Measurements from ENCODE around the gene FBXL5.
A peak's percentile ranks its signal among the peaks of the same experiment; 100 is the strongest.

The FBXL5 gene

DNA sequence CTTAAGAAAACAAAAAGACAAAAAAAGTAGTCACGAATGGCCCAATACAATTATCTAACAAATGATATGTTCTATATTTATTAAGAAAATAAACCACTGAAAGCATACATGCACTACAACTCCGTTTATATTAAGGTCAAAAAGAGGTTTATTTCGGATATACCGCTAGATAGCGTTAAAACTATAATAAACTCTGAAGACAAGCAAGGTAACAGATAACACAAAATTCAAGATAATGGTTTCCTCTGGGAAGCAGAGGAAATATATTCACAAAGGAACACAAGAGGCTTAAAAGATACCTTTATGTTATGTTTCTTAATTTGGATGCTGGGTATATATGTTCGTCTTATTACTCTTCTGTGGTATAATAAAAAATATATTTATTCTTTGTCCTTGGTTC lies 21.7 kb upstream of the FBXL5 start:
- no peak for DNase-seq (ENCODE audit: low read depth)

DNA sequence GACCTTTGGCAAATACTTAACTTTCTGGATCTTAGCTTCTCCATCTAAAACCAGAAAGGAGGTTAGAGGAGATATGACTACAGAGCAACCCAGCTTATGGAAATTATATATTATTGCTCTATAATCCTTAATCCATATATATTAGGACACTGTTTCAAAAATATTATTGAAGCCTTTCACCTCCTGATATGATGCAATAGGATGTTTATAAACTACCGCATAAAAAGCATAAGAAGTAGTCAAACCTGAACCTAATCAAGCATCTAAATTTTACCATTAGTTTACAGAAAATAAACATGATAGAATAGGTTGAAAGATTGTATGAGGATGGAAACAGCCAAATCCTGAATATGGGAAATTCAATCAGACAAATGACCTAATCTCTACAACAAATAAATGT lies 20.9 kb upstream of the FBXL5 start:
- DNase-seq (ENCODE audit: low read depth): no peak

DNA sequence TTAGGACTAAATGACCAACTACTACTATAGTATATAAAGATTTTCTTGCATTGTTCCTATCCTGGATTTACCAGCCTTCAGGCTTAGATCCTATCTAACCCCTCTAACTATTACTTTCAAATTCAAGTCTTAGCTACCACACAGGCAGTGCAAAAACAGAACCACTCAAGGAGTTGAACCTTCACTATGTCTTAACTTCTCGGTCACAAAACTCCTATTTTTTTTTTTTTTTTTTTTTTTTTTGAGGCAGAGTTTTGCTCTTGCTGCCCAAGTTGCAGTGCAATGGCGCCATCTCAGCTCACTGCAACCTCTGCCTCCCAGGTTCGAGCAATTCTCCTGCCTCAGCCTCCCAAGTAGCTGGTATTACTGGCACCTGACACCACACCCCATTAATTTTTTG lies 20.2 kb upstream of the FBXL5 start:
- no peak for DNase-seq (ENCODE audit: low read depth)

DNA sequence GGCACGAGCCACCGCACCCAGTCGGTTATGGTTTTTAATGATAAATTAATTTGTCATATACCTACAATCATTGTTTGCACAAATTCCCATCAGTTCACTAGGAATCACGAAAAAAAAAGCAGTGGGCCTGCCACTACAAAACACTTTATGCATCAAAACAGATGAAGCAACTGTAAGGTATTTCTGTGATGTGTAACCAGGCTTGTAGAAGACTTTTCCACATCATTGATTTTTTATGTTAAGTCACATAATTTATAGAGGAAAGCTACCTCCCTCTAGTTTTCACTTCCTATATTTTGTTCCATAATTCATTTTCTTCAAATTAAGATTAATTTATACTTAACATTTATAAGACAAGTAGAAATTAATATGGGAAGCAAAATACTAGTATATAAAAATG lies 19.8 kb upstream of the FBXL5 start:
- DNase-seq (ENCODE audit: low read depth): no peak

DNA sequence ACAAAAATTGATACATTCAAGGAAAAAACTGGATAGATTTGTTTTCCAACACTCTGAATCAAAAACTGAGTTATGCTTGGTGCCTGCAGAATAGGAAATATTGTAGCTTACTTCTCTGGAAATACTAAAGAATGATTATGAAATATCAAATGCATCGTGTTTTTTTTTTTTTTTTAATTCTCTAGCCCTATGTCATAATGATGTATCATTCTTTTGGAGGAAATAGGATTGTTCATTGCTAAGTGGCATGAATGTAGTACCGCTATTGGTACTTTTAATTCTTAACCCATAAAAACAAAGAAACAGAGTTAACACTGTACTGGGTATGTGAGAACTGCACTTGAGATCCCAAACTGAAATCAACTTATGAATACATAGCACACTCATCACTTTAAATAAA lies 18.9 kb upstream of the FBXL5 start:
- no peak for DNase-seq (ENCODE audit: low read depth)

DNA sequence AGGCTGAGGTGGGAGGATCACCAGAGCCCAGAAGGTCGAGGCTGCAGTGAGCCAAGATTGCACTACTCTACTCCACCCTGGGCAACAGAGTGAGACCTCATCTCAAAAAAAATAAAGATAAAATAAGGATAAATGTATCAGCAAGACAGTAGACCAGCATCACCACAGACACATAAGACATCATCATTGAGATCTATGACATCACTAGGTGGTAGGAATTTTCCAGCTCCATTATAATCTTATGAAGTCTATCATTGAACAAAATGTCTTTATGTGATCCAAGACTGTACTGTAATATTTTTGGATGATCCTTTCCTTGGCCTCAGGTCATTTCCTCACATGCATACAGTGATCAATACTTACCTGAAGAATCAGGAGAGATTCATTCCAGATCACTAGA lies 18.2 kb upstream of the FBXL5 start:
- no peak for DNase-seq (ENCODE audit: low read depth)

DNA sequence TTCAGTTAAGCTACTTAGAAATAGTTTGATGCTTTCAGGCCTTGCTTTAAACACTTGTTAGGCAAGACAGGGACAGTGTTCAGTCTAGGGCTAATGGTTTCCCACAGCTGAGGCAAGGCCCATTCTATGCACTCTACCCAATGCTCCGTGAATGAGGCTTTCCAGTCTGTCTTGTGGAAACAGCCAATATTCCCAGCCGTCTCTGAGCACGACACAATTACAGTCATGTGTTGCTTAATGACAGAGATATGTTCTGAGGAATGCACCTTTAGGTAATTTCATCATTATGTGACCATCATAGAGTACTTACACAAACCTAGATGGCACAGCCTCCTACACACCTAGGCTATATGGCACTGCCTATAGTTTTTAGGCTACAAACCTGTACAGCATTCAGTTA lies 16.9 kb upstream of the FBXL5 start:
- no peak for DNase-seq (ENCODE audit: low read depth)

DNA sequence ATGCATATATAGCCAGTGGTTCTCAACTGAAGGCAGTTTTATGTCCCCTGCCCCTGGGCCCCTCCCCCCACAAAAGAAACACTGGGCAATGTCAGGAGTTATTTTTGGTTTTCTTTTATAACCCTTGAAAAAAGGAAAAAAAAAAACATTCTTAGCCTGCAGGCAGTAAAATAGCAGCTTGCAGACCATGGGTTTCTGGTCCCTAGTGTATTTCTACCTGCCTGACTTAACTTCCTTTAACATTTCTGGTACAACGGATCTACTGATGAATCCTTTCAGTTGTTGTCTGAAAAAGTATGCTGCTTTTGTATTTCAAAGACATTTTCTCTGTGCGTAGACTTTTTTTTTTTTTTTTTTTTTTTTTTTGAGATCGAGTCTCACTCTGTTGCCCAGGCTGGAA lies 15.4 kb upstream of the FBXL5 start:
- DNase-seq (ENCODE audit: low read depth): no peak

DNA sequence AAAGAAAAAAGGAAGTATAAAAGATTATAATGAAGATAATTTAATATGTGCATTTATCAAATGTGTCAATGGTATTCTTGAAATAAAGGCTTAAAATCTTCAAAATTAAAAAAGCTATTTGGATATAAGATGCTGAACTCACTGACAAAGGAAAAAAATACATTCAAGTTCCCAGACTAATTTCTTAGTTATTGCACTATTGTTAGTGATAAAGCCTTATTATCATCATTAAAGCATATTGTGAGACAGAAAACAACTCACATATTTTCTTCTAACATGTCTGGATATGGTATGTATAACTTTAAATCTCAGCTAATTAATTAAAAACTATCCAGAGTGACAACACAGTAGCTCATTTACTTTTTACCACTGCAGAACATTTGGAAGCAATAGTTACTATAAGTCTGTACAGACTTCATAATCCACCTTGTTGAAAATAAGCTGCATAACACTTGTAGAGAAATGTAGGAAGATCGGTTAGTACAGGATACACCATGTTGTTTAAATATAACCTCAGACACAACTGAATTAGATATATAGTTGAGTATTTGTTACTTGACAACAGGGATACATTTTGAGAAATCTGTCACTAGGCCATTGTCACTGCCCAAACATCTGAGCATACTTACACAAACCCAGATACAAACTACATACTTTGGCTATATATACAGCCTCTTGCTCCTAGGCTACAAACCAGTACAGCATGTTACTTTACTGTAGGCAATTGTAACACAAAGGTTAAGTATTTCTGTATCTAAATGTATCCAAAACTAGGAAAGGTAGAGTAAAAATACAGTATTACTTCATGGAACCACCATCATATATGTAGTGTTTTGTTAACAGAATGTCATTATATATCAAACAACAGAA lies 13.6 kb upstream of the FBXL5 start:
- DNase-seq (ENCODE audit: low read depth): no peak

DNA sequence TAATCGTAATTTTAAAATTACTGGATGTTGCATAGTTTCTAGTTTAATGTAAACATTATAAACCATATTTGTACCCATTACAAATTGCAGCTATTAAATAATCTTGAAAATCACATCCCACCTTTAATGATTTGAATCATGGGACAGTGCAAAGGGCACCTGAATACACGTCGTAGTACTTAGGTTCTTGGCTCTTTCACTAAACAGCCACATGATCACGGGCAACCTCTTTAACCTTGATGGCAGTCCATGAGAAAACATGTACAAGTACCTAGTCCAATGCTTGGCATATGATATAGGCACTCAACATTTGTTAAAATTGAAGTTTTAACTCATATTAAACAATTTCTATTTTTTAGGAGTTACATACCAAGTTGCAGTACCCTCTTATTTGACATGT lies 11.8 kb upstream of the FBXL5 start:
- no peak for DNase-seq (ENCODE audit: low read depth)

DNA sequence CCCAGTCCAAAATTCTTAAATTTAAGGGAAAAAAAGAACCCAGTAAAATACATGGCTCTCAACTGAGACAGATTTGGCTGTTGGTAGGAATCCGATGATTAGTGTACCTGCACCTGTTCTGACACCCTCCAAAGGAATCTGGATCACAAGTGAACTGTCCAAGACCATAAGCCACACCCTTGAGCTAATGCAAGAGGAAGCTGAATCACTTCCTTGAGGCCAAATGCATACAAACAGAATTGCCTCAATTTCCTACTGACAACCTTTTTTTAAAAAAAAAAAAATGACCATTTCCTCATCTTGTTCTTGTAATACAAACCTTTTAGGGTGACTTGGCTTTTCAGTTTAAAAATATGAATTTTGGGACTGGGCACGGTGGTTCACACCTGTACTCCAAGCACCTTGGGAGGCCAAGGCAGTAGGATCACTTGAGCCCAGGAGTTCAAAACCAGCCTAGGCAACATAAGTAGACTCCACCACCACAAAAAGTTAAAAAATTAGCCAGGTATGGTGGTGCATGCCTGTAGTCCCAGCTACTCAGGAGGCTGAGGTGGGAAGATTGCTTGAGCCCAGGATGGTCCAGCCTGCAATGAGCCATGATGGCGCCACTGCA lies 10.7 kb upstream of the FBXL5 start:
- DNase-seq (ENCODE audit: low read depth): no peak

DNA sequence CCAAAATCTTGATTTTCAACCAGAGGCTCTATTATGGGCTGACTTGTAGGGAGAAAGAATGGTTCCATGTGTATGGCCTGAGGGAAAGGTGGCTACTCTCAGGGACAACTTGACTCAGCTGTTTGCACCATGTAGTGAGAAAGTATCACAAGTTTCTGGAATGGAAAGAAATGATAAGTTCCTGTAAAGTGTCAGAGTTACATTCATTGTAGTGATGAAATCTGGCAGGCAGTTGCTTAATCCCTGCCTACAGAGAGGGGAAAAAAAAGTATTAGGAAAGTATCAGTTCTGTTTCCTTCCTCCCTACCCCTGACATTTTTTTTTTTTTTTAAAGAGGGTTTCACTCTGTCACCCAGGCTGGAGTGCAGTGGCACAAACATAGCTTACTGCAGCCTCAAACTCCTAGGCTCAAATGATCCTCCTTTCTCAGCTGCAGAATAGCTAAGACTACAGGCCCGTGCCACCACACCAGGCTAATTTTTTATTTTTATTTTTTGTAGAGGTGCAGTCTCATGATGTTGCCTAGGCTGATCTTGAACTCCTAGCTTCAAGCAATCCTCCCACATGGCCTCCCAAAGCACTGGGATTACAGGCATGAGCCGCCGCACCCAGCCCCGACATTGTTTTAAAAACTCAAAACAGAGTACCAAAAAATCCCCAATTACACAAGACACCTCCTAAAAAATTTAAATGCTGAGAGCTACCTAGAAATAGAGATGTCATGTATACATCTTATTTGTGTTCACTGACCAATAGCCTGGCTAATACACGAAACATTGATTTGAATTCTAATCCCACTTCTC lies 4.8 kb upstream of the FBXL5 start:
- no peak for DNase-seq (ENCODE audit: low read depth)

DNA sequence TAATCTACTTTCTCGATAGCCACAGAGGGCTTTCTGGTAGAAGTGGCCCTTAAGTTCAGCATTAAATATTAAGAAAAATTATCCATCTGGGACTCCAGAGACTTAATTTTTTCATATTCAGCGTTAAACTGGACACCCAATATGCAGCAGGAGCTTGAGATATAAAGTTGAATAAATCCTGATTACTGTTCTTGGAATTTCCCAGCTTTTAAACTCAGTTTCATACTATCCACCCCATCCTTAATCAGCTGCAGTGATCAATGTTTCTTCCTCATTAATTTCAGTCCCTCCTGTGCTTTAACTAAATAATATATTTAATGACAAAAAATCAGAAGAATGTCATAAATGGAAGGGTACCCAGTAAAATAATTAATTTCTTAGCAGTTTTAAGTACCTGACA lies 3.6 kb upstream of the FBXL5 start:
- no peak for DNase-seq (ENCODE audit: low read depth)

DNA sequence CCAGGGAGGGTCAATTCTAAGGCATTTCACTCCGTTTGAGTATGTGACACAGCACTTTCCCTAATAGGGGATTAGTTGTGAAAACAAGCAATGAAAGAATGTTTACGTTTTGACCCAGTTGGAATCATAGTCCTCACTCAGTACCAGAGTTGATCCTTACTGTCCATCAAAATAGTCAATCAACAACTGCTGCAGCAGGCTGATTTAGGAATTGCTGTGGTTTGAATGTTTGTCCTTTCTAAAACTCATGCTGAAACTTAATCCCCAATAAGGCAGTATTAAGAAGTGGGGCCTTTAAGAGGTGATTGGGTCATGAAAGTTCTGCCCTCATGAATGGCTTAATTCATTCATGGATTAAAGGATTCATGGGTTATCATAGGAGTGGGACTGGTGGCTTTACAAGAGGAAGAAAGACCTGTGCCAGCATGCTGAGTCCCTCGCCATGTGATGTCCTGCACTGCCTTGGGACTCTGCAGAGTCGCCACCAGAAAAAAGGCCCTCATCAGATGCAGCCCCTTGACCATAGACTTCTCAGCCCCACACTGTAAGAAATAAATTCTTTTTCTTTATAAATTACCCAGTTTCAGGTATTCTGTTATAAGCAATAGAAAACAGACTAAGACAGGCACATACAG lies 3.1 kb upstream of the FBXL5 start:
- DNase-seq (ENCODE audit: low read depth): no peak

DNA sequence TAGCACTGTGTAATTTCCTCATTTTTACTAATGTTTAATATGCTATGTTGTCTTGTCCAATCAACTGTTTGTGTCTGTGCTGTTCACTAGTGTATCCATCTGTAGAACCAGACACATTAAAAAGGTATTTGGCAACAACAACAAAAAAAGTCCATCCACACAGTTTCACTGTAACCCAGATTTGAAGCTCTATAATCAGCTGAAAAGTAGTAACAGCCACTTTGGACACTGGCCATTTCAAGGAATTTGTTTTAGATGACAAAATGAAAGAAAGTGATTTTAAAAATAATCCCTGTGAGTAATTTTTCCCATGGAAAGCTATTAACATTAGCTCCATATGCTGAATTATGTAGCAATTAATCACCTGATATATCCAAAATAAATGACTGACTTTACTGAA lies 2.2 kb upstream of the FBXL5 start:
- no peak for DNase-seq (ENCODE audit: low read depth)

DNA sequence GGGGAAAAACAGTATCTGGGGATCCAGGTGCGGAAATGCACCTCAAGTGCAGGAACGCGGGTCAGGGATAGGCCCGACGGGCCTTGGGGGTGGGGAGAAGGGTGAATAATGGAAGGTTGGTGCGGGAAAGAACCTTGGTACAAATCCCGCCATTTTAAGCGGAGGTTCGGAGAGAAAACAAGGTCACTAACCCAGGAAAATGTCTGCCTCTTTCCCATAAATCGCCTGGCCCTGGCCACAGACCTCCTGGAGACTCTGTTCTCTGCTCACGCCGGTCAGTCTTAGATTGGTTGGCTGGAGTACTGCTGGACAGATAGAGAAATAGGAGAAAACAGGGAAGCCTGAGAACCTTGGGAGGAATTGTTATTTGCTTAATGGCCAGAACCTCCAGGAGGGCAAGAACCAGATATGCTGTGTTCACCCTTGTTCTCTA lies 897 bp upstream of the FBXL5 start:
- no peak for DNase-seq (ENCODE audit: low read depth)

DNA sequence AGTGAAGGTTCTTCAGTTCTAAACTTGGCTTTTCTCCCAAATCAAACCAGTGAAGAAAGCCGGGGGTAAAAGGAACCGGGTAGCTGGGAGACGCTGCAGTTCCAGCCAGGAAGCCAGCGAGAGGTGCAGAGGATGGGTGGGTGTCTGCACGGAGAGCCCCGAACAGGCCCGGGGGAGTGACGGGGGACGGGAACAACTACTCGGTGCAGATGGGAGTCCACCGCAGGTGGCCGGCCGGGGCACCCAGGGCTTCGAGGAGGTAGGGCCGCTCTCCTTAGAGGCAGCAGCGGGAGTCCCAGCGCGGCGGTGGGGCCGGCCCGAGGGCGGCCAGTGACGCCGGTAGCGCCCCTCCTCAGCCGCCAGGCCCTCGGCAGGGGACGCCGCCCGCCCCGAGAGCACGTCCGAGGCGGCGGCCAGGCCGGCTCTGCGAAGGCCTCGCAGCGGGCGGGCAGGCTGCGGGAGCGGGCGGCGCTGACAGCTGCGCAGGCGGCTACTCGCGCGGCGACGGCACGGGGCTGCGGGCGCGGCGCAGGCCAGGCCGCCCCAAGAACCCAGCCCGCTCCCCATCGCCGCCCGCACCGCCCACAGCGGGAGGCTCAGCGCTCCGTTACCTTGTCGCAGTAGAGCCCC lies 449 bp downstream of the FBXL5 start:
- peak; percentile 6 for DNase-seq (ENCODE audit: low read depth)

DNA sequence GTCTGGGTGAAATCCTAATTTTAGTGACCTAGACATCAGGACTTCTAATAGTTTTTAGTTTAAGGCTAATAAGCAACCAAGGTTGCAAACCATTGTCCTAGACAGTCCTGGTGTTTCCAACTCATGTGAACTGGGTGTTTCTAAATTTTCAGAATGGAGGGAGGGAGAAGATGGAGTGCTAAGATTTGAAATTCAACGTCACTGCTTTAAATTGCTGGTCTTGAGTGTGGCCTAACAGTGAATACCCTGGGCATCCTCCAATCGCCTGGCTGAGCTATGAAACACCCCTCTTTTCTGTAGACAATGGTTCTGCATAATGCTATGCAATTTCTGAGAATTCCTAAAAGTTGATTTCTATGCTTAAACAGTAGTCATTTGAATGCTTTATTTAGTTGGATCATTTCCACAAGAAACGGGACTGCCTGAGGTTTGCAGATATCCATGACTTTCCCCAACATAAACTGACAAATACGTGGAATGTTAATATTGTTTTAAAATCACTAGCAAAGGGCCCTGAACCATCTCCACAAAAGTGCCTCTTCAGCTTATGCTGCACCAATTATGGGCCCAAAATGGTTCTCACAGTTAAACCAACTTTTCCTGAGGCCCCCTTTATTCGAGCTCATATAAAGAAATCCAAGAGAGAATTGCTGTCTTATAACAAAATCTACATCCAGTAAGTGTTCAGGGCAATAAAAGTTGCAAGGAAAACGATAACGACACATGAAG lies 1.1 kb downstream of the FBXL5 start:
- no peak for DNase-seq (ENCODE audit: low read depth)

DNA sequence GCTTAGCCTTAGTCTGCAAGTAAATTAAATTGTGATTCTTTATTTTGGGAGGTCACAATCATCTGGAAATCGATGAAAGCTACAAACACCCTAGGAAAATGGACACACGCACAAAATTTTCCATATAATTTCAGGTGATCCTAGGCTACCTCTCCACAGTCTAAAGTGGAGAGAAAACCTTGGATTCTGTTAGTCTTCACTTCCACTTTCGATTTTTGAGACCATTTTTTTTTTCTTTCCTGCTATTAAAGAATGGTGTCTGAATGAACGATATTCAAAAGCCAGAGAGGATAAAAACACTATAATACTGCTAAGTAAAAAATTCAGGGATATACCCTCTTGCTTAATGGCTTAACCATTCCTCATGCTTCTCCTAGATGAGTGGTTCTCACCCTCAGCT lies 1.7 kb downstream of the FBXL5 start:
- DNase-seq (ENCODE audit: low read depth): no peak

DNA sequence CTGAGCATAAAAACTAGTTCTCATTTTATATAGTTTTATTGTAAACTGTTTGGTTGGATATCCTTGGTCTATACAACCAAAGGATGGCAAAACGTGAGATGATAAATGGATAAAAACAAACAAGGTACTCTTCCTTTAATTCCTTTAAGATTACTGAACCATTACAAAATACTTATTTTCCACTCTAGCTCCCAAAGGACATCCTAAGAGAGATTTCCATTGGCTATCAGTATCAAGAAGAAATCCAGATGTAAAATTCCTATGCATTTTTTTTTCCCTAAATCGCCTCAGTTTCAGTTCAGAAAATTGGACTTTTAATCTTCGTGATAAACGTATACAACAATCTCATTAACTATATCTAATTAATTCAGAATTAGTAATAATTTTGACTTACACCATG lies 2.3 kb downstream of the FBXL5 start:
- DNase-seq (ENCODE audit: low read depth): no peak

DNA sequence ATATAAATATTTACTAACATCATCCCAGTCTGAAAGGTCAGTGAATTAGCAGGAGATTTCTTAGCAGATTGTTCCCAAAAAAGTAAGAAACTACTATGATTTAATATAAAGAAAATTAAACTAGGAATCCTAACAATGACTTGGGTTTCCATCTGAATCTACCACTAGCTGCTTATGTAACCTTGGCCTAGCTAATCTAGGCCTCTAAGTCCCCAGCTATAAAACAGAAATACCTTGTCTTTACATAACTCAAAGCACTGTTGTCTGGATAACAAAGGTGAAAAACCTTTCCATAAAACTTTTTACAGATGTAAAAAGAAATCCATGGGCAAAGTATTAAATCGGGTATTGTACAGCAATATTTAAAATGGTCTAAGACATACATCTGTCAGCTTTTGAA lies 3.0 kb downstream of the FBXL5 start:
- DNase-seq (ENCODE audit: low read depth): no peak
